Endothelial cell of umbilical vein (primary cell): ENCODE measurements around the gene KIAA1671. TPM values are rescaled to one million over a fixed set of nuclear protein-coding genes. Genes with fewer than 3 reads are reported as not detected.

Experiments used
- BruUV-seq: library from RNA; stranded (reverse); fragments of 400-500 nt; replicated peaks from 2 replicates; lab custom pipeline; 2021; lab: Mats Ljungman, UMichigan
- CTCF ChIA-PET: fragments of 300-600, 350-600 bp; sonication (Branson Sonifier 250); formaldehyde crosslinking; loops from one replicate; lab custom pipeline; 2021; ENCODE audit warnings: antibody characterized with exemption, inconsistent platforms; lab: Charles Lee
- POLR2A ChIA-PET: fragments of 300-600, 350-600 bp; sonication (Branson Sonifier 250); formaldehyde crosslinking; loops from one replicate; lab custom pipeline; 2021; ENCODE audit warnings: antibody characterized with exemption, inconsistent platforms; lab: Charles Lee
- DNase-seq: peaks from one replicate; pipeline ENCODE4 v3.0.0-alpha.2; 2011; ENCODE audit warnings: low read depth, low spot score
- FAIRE-seq: peaks from 2 replicates; lab custom pipeline; 2011; peaks lifted over from hg19 to GRCh38; lab: Jason Lieb, UNC
- H2AFZ ChIP-seq: 2 replicates; pipeline ENCODE4 v1.6.0; 2012; ENCODE audit warnings: low read depth, low read length, control low read depth, inconsistent platforms
- H3K27ac ChIP-seq: 2 replicates; pipeline ENCODE4 v1.5.1; 2011; ENCODE audit warnings: low read depth, mild to moderate bottlenecking, control low read depth, low read length, moderate library complexity; ENCODE audit not compliant: insufficient read depth
- H3K27me3 ChIP-seq, 2 experiments: 2 replicates each; pipeline versions ENCODE4 v1.6.0 to v1.6.1; 2011; ENCODE audit warnings: low read length in 2 of 2, mixed read lengths in 1 of 2; ENCODE audit not compliant: control insufficient read depth in 2 of 2, insufficient read depth in 2 of 2
- H3K36me3 ChIP-seq, 2 experiments: 2 replicates in 1 of 2; 3 replicates in 1 of 2; pipeline ENCODE4 v1.5.1; 2011; ENCODE audit warnings: low read length in 2 of 2, mild to moderate bottlenecking in 1 of 2, moderate library complexity in 1 of 2; ENCODE audit not compliant: control insufficient read depth in 2 of 2, insufficient read depth in 2 of 2; ENCODE audit errors: extremely low read depth in 1 of 2
- H3K4me1 ChIP-seq: 3 replicates; pipeline ENCODE4 v1.5.1; 2011; ENCODE audit warnings: mild to moderate bottlenecking, low read length; ENCODE audit not compliant: control insufficient read depth, insufficient read depth; ENCODE audit errors: extremely low read depth
- H3K4me2 ChIP-seq: 2 replicates; pipeline ENCODE4 v1.6.1; 2011; ENCODE audit warnings: low read length, control low read depth, mixed read lengths; ENCODE audit not compliant: insufficient read depth
- H3K4me3 ChIP-seq, 3 experiments: fragments of 200-600 bp in 1 of 3; sonication (generic), shearing (Covaris generic) in 1 of 3; replicated peaks in 1 of 3; 2 replicates each; pipeline ENCODE4 v1.5.1; 2011 to 2016; ENCODE audit warnings: control low read depth in 3 of 3, low read length in 3 of 3, mild to moderate bottlenecking in 2 of 3, inconsistent platforms in 1 of 3, low read depth in 1 of 3, moderate library complexity in 1 of 3; ENCODE audit not compliant: insufficient read depth in 1 of 3
- H3K79me2 ChIP-seq: 2 replicates; pipeline ENCODE4 v1.6.0; 2012; ENCODE audit warnings: low read length, inconsistent platforms; ENCODE audit not compliant: control insufficient read depth, insufficient read depth
- H3K9ac ChIP-seq: replicated peaks from 2 replicates; pipeline ENCODE3; 2011; ENCODE audit warnings: low read length, control low read depth; ENCODE audit not compliant: insufficient read depth; ENCODE audit errors: extremely low read depth
- H3K9me1 ChIP-seq: replicated peaks from 3 replicates; pipeline ENCODE4 v1.6.0; 2011; ENCODE audit warnings: mild to moderate bottlenecking, low read length; ENCODE audit not compliant: control insufficient read depth, insufficient read depth; ENCODE audit errors: extremely low read depth
- H3K9me3 ChIP-seq: replicated peaks from 2 replicates; pipeline ENCODE4 v1.5.1; 2012; ENCODE audit warnings: low read length, inconsistent platforms; ENCODE audit not compliant: control insufficient read depth, insufficient read depth
- H4K20me1 ChIP-seq: replicated peaks from 2 replicates; pipeline ENCODE3; 2011; ENCODE audit warnings: mild to moderate bottlenecking, low read length; ENCODE audit not compliant: control insufficient read depth, insufficient read depth; ENCODE audit errors: extremely low read depth
- EZH2 ChIP-seq: IDR thresholded peaks from 2 replicates; pipeline ENCODE4 v1.6.1; 2012; ENCODE audit warnings: borderline replicate concordance, low read depth, mild to moderate bottlenecking, moderate library complexity, low read length, inconsistent platforms; ENCODE audit not compliant: severe bottlenecking
- FOS ChIP-seq: IDR thresholded peaks from 2 replicates; pipeline ENCODE4 v1.6.1; 2011; ENCODE audit warnings: mild to moderate bottlenecking, low read length, moderate library complexity, borderline replicate concordance; ENCODE audit not compliant: insufficient read depth
- GATA2 ChIP-seq: IDR thresholded peaks from 2 replicates; pipeline ENCODE4 v1.7.0; 2011; ENCODE audit warnings: low read depth, mild to moderate bottlenecking, moderate library complexity, mixed read lengths, low read length; ENCODE audit not compliant: insufficient read length, insufficient read depth
- JUN ChIP-seq: IDR thresholded peaks from 2 replicates; pipeline ENCODE4 v1.6.1; 2011; ENCODE audit warnings: borderline replicate concordance, low read depth; ENCODE audit not compliant: insufficient read length, insufficient read depth
- MAX ChIP-seq: IDR thresholded peaks from 2 replicates; pipeline ENCODE4 v1.6.1; 2011; ENCODE audit not compliant: insufficient read depth, insufficient read length
- MYC ChIP-seq: IDR thresholded peaks from one replicate; pipeline ENCODE4 v1.6.1; 2011; ENCODE audit warnings: mild to moderate bottlenecking, low read depth, low read length
- POLR2A ChIP-seq: IDR thresholded peaks from 2 replicates; pipeline ENCODE4 v1.6.1; 2012; ENCODE audit warnings: low read depth, mild to moderate bottlenecking, control low read depth, low read length
- POLR2AphosphoS5 ChIP-seq: IDR thresholded peaks from 2 replicates; pipeline ENCODE4 v1.6.1; 2012; ENCODE audit warnings: low read depth, mild to moderate bottlenecking, control low read depth, low read length, moderate library complexity; ENCODE audit not compliant: insufficient read depth
- dilution Hi-C: fragments of 300-500 bp; cut with MboI; formaldehyde crosslinking; loops from one replicate; pipeline ENCODE4 v1.15.0; 2019; ENCODE audit warnings: low sequenced_read_pairs; ENCODE audit not compliant: extremely low pct_ligation_motif_present
- intact Hi-C: fragments of 100-400 bp; cut with micrococcal nuclease; formaldehyde crosslinking; loops from one replicate; pipeline ENCODE4 v1.10.0; 2022
- polyA plus RNA-seq, 4 experiments: library from polyadenylated mRNA; depleted of rRNA in 3 of 4; stranded (reverse) in 3 of 4; unstranded in 1 of 4; fragments of >200 nt; gene quantifications; 2 replicates each; pipeline versions ENCODE4 v1.2.1 to v1.2.3, GENCODE V29; 2011 to 2012; ENCODE audit warnings: missing spikeins in 1 of 4
- total RNA-seq: library from RNA; stranded (reverse); gene quantifications from 2 replicates; pipeline ENCODE4 v1.2.3, GENCODE V29; 2021
- TF ChIP-seq, protein P1 (sequence below), 2 donors: IDR thresholded peaks; 1 replicate in 1 of 2; 2 replicates in 1 of 2; pipeline ENCODE4 v1.5.1; 2011; ENCODE audit warnings: low read length in 2 of 2, mild to moderate bottlenecking in 2 of 2, moderate library complexity in 2 of 2, control low read depth in 1 of 2, inconsistent platforms in 1 of 2, low read depth in 1 of 2; ENCODE audit not compliant: insufficient read depth in 1 of 2; ENCODE audit errors: extremely low read depth in 1 of 2

Gene KIAA1671
- total and polyA plus RNA-seq, 2 donors (not counting 3 experiments of a cell fraction or from before 2014, with no cell fraction given) = 23.1 to 85.1 TPM

DNA sequence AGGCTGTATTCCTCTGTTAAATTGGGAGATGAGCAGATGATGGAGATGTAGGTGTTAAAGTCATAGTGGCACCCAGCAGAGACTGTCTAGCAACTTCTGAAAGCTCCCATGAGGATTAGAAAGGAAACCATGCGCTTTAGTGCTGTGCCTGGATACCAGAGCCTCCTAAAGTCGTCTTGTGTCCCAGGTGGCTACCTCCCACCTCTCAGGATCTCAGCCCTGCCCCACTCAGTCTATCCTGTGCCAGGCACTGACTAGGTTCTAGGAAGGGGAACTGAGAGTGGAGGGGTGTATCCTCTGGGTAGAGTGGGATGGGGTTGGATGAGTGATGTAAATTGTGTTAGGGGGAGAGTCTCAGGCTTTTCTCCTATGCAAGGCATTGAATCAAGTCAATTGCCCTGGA is 60.2 kb downstream of the KIAA1671 start:
- BruUV-seq = no TSS peak
- dilution Hi-C loops (no loop called here), intact Hi-C loops (loop anchor here (1.0 kb wide), 1 partner anchor 10 kb away; no protein-coding TSS in a partner anchor)
- Histone ChIP-seq H3K9me1 (no peaks in the 10 kb centered on the region), H3K27ac (no peak overlapping the region), H3K9ac (no peak overlapping the region), H3K9me3 (no peaks in the 10 kb centered on the region), H3K79me2 (peaks cover 6% of the 10 kb centered on the region), H4K20me1 (no peaks in the 10 kb centered on the region), H3K36me3 (no peaks in the 10 kb centered on the region), H3K4me2 (no peak overlapping the region), H3K4me1 (peaks cover 23% of the 10 kb centered on the region), H3K4me3 (no peak overlapping the region), H2AFZ (no peak overlapping the region), H3K27me3 (no peaks in the 10 kb centered on the region)
- POLR2A ChIA-PET = interaction anchor here (1.0 to 1.2 kb wide), 2 partner anchors 27 to 30 kb away, joined by 3 to 4 read pairs; no protein-coding TSS in a partner anchor
- DNase-seq (no peak), FAIRE-seq (no peak)
- CTCF ChIA-PET = interaction anchor here (0.5 to 1.9 kb wide), 7 partner anchors 9 to 30 kb away, joined by 3 to 12 read pairs (median 4); no protein-coding TSS in a partner anchor
- TF ChIP-seq JUN = no peak
- TF ChIP-seq MAX = no peak
- TF ChIP-seq POLR2AphosphoS5 = no peak
- TF ChIP-seq, protein P1, sequence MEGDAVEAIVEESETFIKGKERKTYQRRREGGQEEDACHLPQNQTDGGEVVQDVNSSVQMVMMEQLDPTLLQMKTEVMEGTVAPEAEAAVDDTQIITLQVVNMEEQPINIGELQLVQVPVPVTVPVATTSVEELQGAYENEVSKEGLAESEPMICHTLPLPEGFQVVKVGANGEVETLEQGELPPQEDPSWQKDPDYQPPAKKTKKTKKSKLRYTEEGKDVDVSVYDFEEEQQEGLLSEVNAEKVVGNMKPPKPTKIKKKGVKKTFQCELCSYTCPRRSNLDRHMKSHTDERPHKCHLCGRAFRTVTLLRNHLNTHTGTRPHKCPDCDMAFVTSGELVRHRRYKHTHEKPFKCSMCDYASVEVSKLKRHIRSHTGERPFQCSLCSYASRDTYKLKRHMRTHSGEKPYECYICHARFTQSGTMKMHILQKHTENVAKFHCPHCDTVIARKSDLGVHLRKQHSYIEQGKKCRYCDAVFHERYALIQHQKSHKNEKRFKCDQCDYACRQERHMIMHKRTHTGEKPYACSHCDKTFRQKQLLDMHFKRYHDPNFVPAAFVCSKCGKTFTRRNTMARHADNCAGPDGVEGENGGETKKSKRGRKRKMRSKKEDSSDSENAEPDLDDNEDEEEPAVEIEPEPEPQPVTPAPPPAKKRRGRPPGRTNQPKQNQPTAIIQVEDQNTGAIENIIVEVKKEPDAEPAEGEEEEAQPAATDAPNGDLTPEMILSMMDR (IDR thresholded peaks at IDR 0.05; ENCODE audit: extremely low read depth in 1 of 2, insufficient read depth in 1 of 2, low read depth in 1 of 2, low read length in 2 of 2) = no peak
- TF ChIP-seq GATA2 = no peak
- TF ChIP-seq FOS = no peak
- no peak for TF ChIP-seq MYC
- no peak for TF ChIP-seq POLR2A
- no peak for TF ChIP-seq EZH2
